Measurements from ENCODE around the gene RAD23B.
A peak's percentile ranks its signal among the peaks of the same experiment; 100 is the strongest.

Gene RAD23B

DNA sequence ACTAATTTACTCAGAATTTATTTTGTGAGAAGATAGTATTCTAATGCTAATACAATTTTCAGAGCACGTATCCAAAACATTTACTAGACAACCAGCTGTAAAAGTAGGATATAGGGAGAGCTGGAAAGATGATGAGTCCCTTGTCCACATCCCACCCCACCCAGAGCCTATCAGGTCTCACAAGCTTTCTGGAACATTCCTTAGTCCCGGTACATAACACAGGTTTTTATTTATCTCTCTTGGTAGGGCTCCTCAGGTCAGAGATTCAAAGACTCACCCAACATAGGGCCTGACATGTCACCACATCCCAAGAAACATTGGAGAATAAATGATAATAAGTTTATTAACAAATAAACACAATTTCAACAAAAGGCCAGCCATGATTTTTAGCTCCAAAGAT is 13.8 kb upstream of the RAD23B start:
- DNase-seq, result no peak

DNA sequence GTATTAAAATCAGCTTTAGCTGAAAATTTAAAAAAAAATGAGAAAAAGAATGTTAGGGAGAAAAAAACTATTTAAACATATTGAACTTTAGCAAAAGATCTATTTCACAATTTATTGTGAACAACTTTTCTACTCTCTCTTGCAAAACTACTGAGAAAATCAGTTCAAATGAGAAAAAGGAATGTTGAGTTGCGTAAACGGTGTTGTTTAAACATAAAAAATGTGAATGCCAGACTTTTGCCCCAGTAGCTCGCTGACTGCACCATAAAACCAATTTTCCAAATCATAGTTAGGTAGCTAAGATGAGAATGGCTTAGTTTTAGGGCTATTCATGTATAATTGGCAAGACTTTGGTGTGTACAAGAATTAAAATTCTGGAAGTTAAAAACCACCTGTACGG is 13.4 kb upstream of the RAD23B start:
- DNase-seq, result peak; percentile 69

DNA sequence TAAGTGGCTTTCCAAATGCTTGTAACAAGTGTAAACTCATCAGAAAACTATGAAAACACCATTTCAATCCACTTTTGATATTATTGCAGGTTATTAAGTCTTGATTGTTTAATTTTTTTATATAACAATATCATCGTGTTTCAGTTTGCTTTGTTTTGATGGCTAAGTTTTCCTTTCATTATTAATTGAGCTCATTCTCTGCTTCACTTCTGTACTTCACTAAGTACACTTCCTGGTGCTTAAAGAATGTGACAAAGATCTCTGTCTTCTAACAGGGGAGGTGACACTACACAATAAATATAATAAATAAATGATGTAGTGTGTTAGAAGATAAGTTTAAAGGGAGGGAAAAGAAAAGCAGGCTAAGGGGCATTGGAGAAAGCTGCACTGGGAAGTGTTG is 13.0 kb upstream of the RAD23B start:
- DNase-seq, result no peak

DNA sequence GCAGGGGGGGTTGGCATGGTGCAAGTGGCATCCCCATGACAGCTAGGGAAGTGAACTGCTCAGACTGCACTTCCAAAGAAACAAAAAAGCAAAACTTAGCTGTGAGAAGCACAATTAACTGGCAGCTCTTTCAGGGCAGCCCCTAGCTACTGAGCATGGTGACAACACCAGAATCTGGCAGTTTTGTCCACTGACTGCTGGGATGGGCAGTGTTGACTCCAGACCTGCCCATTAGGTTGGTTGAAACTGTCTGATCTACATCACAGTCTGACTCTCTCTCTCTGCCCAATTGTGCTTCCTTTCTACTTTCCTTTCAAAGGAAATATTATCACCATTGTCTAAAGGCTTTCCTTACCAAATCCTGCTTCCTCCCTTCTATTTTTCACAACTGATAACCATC is 12.5 kb upstream of the RAD23B start:
- no peak for DNase-seq

DNA sequence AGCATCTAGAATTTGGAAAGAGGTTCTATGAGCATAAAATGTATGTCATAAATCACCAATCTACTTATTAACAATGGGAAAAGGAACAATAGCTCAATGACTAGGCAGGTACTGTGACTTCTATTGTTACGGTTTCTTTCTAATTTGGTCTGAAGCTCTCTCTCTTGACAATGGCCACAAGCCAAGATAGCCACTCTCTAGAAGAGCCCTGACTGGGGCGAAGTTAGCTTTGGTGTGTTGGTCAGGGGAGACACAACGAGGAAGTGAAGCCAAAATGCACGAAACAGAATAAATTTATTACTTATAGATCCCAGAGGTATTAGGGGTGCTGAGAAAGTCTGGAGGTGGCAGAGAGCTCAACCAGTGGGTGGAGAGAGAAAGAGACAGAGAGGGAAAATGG is 9.4 kb upstream of the RAD23B start:
- no peak for DNase-seq

DNA sequence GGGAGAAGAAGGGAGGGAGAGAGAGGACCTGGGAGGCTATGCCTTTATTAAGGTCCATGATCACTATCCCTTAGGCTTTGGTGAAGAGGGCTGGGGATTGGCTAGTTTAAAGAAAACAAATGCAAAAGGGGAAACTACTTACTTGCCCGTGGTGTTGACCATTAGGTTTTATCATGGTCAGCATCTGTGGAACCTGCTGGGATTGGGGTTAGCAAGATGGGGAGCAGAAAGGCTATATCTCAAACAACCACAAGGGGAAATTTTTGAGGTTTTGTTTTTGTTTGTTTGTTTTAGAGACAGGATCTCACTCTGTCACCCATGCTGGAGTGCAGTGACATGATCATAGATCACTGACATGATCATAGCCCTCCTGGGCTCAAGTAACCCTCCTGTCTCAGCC is 9.0 kb upstream of the RAD23B start:
- DNase-seq, result peak; percentile 38

DNA sequence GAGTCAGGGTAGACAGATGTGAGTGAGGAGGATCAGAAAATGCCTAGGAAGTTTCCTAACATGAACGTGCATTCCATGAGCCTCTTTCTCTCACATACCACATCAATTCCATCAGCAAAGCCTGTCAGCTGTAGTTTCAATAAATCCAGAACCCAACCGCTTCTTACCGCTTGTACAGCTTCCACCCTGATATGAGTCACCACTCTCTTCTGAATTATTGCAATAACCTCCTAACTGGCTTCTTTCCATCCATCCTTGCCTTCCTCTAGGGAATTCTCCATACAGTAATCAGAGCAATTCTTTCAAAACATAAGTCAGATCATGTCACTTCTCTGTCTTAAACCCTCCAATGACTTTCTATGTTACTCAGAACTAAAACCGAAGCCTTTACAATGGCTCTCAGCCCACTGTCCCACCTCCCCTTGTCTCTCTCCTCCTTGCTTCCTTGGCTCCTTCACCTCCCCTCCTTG is 8.1 kb upstream of the RAD23B start:
- DNase-seq, result peak; percentile 100

DNA sequence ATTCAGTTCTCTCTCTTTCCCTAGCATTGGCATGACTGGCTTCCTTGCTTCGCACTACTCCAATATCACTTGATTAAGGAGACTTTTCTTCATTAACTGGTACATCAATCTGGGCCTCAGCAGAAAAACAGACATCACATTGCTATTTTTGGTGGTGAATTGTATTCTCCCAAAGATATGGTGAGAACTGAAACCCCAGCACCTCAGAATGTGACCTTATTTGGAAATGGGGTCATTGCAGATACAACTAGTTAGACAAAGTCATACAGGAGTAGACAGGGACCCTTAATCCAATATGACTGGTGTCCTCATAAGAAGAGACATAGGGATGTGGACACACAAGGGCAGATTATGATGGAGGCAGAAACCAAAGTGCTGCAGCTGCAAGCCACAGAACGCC is 7.5 kb upstream of the RAD23B start:
- DNase-seq, result no peak

DNA sequence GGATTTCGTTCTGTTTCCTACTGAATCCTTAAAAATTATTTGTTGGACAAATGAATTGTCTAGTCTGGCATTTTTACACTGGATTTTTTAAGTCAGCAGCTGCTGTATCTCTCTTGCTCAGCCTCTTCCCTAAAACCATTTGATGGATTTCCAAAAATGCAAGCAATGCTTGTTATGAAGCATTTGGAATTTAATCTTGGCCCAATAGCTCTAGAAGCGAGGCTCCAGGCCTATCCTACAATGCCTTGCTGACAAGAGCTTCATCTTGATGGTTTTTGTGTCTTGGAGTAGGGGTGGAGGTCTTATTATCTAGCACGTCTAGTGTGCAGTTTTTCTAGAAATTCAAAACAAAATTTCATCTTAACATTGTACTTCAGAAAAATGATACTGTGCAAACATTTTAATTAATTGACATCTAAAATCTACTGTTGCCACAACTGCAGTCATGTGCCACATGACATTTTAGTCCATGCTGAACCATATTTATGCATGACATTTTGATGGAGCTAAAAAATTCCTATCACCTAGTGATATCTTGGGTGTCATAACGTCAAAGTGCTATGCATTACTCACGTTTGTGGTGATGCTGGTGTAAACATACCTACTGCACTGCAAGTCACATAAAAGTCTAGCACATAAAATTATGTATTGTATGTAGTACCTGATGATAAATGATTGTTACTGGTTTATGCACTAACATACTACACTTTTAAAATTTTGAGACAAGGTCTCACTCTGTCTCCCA is 5.9 kb upstream of the RAD23B start:
- DNase-seq, result peak; percentile 42

DNA sequence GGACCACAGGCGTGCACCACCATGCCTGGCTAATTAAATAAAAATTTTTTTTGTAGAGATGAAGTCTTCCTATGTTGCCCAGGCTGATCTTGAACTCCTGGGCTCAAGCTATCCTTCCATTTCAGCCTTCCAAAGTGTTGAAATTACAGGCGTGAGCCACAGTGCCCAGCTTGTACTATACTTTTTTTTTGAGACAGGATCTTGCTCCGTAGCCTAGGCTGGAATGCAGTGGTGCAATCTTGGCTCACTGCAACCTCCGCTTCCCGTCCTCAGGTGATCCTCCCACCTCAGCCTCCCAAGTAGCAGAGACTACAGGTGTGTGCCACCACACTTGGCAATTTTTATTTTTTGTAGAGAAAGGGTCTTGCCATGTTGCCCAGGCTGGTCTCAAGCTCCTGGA is 5.3 kb upstream of the RAD23B start:
- DNase-seq, result no peak

DNA sequence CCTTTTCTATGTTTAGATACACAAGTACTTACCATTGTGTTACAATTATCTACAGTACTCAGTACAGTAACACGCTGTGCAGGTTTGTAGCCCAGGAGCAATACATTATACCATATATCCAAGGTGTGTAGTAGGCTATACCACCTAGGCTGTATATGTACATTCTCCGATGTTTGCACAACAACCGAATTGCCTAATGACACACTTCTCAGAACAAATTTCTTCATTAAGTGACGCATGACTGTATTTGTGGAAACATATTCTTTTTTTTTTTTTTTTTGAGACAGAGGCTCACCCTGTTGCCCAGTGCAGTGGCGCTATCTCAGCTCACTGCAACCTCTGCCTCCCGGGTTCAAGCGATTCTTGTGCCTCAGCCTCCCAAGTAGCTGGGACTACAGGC is 4.0 kb upstream of the RAD23B start:
- DNase-seq, result no peak

DNA sequence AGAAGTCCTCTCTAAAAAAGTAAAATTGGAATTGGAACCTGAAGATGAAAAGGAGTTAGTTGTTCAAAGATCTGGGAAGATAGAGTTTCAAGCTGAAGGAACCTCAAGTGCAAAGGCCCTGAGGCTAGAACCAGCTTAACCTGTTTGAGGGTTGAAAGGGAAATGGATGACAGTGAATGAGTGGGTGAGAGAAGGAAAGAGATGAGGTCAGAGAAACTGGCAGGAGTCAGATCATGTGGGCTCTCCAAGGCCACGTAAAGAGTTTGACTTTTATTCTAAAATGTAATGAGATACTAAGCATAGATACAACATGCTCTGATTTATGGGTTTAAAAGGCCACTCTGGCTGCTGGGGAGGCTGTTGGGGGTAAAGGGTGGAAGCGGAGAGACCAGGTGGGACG is 2.5 kb upstream of the RAD23B start:
- DNase-seq, result no peak

DNA sequence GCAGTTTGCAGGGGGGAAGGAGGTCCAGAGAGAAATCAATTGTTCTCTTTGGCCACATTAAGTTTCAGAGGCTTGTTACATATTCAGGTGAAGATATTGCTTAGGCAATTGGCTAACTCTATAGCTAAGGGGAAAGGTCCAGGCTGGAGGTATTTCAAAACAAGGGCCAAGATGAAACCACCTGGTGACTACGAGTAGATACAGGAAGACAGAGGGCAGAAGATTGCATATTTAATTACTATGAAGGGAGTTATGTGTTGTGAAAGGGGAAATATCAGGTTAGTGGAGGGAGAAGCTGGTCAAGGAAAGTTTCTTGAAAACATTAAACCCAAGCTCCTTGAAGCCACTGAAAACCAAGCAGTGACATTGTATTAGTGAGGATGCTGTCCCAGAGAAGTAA is 1.9 kb upstream of the RAD23B start:
- no peak for DNase-seq

DNA sequence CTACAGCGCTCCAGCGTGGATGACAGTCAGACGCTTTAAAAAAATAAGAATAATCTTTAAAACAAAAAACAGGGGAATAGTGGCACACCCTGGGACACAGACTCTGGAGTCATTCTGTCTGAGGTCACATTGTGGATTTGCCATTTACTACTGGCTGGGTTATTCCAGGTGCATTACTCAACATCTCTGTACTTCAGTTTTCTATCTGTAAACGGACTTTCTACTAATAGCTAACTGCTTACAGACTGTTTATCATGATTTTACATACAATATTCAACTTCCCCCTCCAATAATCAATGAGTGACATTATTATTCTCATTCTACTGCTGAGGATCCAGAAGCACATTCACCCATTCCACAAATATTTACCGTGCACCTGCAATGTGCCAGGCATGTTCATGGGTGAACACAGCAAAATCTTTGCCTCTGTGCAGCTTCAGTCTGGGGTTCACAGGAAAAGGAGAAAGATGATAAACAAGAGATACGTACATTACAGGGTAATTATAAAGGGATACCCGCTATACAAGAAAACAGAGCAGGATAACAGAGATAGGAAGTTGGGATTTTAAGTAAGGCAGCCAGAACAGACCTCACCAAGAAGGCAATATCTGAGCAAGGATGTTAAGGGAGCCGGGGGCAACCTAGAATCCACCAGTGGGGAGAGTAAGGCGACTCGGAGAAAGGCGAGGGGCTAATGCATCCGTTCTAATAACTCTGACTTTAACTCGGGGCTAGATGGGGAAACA is 984 bp upstream of the RAD23B start:
- no peak for DNase-seq

DNA sequence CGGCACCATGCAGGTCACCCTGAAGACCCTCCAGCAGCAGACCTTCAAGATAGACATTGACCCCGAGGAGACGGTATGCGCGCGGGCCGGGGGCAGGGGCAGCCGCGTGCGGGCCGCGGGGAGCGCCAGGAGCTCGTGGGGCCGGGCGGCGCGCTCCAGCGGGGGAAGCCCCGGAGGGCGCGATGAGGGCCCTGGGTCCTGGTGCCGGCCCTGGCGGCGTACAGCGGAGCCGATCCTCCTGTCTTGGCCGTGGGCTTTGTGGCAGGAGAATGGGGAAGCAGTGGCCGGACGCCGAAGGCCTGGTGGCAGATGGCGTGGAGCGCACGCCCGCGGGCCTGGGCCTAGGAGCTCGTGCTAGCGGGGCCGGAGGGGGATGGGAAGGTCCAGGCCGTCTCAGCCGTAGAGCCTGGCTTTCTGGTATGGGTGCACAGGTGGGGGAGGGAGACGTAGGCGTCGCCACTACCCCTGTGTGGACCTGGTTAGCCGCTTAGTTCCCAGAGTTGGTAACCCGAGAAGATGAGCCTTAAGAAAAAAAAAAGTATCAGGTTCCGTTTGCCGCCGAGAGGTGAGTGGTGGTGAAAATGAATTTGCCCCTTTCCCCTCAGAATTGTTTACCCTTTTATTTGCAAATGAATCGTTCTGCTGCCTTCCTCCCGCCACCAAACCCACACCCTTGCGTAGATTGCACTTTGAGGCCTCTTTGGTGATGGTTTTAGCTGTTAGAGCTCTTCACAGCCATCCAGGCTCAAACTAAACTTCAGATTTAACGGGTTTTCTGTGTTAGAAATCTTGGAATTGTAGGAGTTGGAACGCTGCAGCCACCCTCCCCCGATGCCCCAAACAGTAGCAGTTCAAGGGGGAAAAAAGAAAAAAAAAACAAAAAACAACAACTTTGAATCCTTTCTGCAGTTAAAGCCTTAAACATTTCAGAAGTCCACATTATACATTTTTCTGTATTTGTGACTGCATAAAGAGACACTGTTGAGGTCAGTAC is 841 bp downstream of the RAD23B start:
- DNase-seq, result peak; percentile 79

DNA sequence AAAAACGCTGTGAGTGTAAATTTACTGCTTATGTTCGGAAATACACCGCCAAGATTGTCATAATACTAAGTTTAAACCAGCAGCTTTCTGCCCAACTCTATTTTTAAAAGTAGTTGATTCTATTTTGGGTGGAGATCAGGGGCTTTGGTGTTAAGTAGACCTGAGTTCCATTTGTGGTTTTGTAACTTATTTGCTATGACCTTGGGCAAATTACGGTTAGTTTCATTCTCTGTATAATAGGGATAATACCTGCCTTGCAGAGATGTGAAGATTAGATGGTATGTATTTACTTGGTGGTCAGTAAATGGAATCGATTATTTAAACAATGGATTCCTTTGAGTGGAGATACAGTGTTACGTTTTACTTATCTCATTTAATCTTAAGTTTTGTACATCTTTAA is 1.6 kb downstream of the RAD23B start:
- DNase-seq, result no peak

DNA sequence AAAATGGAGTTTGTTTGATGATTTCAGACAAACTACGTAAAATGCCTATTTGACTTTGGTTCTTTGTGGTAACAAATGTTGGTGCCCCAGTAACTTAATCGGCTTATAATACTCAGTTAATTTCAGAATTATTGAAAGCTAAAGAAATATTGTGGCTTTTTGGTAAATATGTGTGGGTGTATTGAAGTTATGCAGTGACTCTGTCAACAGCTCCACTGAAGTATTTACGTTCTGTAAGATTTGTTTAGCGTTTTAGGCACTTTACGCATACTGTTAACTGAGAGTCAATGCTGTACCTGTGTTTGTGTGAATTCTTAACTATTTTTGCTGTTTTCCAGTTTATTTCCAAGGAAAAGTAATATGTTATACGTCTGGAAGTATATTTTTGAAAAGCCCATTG is 2.2 kb downstream of the RAD23B start:
- no peak for DNase-seq

DNA sequence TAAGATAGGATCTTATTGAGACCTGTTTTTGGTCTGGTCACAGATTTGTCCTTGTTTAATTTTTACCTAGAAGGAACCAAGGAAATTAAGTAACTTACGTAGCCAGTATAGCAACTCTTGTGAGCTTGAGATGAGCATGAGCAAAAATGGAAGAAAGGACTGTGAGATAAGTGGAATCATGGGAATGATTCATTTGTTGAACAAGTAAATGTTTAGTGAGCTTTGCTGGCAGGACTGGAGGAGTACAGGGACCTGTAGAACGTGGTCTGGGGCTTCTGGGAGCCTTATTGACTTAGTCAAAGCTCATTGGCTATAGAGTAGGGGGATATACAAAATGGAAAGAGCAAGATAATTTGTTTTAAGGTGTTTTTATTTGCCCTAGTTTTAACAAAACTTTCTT is 3.0 kb downstream of the RAD23B start:
- DNase-seq, result no peak

DNA sequence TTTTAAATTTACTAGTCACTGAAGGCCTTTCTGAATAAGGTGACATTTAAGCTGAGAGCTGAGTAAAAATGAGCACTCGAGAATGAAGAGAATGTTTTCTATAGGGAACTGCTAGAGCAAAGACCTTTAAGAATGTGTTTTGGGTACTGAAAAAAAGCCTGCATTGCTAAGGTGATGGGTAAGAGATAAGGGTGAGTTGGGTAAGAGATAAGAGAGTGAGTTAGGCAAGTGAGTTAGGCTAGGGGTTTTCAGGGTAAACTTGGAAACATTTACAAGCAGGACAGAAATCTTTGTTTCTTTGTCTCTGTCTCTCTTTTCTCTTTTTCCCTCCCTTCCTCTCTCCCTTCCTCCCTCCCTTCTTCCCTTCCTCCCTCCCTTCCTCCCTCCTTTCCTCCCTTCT is 5.6 kb downstream of the RAD23B start:
- no peak for DNase-seq

DNA sequence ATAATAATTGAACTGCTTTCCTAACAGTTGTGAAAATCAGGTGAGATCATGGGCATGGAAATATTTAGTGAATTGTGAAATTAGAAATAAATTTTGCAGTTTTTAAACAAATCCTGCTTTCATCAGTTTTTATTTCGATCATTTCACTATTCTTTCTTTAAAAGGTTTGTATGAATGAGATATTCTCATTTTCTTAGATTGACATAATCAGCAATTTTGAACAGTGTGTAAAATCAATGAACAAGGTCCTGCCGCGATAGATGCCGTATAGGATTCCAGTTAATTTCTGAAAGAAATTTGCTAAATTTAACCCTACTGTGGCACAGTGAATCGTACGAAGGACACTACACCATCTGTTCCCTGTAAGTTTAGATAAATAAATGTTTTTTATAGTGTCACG is 7.5 kb downstream of the RAD23B start:
- no peak for DNase-seq

DNA sequence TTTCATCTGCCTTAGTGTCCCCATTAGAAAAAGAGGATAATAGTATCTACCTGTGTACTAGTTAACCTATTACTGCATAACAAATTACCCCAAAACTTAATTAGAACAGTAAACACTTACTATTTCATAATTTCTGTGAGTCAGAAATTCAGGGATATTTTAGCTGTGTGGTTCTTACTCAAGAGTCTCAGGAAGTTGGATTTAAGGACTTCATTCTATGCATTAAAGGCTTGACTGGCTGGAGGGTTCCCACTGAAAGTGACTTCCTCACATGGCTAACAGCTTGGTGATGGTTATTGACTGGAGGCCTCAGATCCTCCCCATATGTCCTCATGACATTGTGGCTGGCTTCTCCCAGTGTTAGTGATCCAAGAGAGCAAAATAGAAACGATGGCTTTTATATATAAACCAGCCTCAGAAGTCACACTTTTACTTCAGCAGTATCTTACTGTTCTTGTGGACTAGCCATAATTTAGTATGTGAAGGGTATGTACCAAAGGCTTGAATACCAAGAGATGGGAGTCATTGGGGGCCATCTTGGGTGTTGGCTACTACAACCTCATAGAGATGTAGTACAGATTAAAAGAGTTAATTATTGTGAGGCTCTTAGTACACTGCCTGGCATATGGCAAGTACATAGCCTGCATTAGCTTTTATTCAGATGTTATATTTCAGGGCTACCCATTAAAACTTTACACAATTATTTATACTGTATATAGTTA is 9.9 kb downstream of the RAD23B start:
- peak; percentile 17 for DNase-seq

DNA sequence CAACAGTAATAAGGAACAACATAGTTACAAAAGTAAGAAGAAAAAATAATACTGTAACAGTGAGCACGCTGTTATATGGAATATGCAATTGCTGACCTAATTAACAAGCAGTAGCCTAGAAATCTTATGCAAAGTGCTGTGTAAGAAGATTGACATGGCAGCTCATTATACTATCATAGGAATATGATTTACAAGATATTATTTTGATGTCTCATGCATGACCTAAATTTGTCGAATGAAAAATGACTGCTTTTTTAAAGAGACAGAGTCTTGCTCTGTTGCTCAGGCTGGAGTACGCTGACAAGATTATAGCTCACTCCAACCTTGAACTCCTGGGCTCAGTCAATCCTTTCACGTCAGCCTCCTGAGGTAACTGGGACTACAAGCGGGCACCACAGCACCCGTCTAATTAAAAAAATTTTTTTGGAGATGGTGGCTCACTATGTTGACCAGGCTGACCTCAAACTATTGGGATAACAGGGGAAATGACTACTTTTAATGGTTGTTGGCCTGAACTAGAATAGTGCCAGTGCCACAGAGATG is 10.5 kb downstream of the RAD23B start:
- DNase-seq, result no peak

Data from HCEC 1CT (cell line).